HG02678 (cell line): ENCODE measurements around the gene ZDHHC11B.
"Not testable (repeated sequence)": the region's sequence is repeated elsewhere in the genome, so short reads cannot be mapped to it uniquely, and the experiment has no call there.

ENCODE experiments used
- ATAC-seq: cut with Tn5 transposase; IDR thresholded peaks from one replicate; pipeline ENCODE4 v1.9.1; 2021; ENCODE audit warnings: mild to moderate bottlenecking, moderate library complexity; ENCODE audit not compliant: unreplicated experiment

Gene ZDHHC11B

DNA sequence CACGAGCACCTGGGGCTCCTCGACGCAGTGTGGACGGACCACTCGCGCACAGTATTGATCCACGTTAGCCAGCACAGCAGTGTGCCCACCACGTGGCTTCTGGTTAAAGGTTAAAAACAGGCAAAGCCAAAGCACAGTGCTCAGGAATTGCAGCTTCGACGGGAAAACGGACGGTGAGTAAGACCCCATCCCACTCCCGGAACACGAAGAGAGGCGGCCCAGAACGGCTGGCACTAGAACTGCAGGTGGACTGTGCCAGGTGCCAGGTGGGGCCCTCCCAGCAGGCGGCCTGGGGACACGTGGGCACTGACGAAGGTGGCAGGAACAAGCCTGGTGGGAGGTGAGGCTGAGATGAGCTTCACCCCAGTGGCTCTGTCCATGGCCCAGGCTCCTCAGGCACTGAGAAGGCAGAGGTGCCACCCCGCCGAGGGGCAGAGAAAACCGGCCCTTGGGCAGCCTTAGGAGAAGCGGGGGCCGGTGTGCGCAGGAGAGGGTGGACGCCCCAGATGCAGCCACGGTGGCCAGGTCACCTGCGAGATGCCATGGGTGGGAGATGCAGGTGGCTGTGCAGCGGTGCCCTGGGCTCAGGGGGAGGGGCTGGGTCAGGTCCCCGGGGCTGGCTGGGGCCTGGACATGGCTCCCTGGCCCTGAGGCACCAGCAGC is 96.0 kb downstream of the ZDHHC11B start:
- ATAC-seq: not testable (repeated sequence)

DNA sequence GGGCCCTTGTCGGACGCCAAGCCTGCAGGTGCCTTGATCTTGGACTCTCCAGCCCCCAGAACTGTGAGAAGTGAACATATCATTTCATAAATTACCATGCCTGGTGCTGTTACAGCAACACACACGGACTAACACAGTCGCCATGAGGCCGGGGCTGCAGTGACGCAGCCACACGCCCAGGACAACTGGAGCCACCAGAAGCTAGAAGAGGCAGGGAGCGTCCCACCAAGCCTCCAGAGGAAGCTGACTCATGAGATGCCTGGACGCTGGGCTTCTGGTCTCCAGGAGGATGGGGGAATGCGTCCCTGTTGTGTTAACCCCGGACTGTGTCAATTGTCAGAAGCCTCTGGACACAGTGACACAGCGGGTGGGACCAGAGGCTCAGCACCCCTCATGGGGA is 97.6 kb downstream of the ZDHHC11B start:
- ATAC-seq: not testable (repeated sequence)

DNA sequence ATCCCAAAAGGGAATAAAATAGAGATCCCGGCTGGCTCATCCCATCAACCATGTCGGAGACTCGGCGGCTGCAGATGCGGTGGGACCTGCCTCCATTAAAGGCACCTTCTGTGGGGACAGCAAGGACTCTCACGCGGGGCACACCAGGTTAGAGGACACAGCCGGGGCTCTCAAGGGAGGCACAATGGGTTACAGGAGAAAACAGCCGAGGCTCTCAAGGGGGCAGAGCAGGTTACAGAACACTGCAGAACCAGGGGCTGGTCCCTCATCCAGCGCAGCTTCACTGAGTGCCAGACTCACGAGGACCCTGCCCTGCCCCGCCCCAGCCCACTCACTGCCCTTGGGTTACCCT is 98.4 kb downstream of the ZDHHC11B start:
- not testable (repeated sequence) for ATAC-seq

DNA sequence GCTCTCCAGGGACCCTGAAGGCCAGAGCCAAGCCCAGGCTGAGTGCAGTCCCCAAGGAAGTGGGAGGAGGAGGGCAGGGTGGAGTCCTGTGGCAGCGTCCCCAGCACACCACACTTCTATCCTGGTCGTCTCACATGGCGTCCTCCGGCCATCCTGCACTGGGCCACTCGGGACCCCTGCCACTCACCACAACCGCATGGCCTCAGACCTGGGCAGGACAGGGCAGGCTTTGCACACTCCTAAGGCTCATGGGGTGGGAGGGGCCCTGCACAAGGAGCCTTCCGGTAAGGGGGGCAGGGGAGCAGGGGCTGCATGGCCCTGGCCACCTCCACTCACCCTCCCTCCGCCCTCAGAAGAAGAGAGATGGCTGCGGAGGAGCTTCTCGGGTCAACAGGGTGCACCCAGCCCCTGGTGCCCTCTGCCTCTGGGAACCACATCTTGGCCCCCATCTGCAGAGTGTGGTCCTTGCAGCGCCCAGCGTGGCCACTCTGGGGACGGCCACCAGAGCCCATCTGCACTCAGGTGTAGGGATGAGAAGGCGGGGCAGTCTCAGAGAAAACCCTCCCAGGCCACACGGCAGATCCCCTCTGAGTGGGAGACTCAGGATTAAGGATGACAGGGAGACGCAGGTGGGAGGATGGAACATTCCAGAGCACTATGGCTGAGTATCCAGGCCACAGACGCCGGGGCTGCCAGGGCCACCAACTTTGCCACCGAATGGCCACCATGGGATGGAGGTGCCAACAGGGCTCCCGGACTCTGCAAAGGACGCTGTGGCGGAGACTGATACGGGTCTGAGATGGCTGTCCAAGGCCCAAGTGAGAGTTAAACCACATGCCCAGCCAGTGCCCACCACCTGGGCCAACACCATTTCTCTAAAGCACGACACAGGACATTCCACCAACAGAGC is 99.0 kb downstream of the ZDHHC11B start:
- ATAC-seq: no peak

DNA sequence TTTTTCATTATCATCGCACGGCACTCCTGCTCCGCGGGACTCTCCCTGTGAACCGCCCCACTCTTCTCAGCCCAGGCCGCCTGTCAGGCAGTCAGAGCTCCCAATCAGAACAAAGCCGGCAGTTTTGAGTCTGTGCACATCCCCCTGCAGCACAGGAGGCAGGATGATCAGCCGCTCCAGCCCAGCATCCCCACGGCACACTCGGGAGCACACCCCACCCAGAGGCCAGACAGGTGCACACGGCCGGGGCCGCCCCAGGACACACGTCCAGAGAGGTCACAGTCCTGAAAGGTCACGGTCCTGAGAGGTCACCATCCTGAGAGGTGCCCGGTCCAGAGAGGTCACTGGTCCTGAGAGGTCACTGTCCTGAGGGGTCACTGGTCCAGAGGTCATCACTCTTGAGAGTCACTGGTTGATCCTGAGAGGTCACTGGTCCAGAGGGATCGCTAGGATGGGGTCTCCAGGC is 99.7 kb downstream of the ZDHHC11B start:
- no peak for ATAC-seq

DNA sequence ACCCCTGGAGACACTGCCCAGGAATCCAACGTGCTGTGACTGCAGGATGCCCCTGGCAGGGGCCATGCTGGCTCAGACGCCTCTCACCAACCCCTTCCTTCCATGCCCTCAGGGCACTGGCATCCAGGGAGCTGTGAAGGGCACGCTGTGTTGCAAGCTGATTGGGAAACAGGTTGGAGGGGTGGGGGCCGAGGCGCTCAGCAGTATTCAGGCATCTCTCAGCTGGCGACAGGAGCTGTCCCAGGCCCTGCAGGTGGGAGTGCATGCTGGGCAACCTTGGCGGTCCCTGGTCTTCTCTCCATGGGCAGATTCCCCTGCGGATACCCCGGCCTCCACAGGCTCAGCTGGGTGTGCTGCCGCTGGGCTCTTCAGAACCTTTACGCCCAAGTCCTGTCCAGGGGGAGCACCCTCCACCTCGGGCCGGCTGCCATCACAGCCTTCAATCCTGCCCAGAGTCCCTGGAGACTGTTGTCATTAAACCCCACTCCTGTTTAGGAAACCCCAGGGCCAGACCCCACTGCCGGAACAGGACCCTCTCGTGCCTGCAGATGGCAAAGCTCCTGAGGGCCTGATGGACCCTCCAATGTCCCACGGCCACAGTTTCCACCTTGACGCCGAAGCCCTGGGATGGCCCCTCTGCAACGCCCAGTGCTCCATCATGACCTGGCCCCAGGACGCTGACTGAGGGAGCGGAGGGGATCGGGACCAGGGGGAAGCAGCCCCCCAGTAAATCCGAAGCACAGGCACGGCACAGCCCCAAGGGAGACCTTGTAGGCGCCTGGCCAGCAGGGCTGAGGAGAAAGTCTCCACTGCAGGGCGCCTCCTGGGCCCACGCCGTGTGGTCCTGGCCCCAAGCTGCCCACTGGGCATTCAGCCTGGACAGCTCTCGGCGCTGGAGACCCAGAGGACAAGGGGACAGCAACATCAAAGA is 100.7 kb downstream of the ZDHHC11B start:
- ATAC-seq: no peak

DNA sequence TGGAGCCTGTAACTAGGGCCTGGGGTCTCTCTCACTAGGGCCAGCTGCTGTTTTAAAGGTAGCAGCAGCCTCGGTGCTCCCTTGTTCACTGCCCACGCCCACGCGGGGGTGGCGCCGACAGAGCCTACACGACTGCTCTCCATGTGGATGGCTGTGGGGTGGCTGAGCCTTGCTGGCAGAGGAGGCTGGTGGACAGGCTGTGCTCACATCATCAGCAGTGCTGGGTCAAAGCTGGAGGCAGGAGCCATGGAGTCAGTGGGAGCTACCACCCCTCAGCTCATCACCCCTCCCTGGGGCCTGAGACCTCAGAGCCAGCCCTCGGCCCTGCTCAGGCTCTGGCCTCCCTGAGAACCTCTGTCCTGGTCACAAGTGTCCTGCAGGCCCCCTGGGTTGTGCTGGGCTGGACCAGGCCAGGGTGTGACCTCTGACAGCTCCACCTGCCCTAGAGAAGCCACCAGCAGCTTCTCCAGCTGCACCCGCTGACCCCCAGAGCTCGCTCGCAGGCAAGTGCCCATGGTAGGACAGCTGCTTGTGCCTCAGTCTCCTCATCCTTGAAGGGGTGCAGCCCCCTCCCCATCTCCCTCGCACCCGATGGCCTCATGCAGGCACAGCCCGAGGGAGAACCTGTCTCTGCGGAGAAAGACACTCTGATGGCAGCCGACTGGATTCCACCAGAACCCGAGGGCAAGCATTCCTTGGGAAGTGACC is 101.7 kb downstream of the ZDHHC11B start:
- ATAC-seq: not testable (repeated sequence)

DNA sequence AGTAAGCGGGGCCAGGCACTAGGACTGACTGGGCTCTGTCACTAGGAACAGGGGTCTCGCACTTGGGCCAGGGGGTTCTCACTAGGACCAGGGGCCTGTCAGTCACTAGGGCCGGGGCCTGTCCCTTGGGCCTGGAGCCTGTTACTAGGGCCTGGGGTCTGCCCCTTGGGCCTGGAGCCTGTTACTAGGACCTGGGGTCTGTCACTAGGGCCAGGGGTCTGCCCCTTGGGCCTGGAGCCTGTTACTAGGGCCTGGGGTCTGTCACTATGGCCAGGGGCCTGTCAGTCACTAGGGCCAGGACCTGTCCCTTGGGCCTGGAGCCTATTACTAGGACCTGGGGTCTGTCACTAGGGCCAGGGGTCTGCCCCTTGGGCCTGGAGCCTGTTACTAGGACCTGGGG is 102.3 kb downstream of the ZDHHC11B start:
- not testable (repeated sequence) for ATAC-seq

DNA sequence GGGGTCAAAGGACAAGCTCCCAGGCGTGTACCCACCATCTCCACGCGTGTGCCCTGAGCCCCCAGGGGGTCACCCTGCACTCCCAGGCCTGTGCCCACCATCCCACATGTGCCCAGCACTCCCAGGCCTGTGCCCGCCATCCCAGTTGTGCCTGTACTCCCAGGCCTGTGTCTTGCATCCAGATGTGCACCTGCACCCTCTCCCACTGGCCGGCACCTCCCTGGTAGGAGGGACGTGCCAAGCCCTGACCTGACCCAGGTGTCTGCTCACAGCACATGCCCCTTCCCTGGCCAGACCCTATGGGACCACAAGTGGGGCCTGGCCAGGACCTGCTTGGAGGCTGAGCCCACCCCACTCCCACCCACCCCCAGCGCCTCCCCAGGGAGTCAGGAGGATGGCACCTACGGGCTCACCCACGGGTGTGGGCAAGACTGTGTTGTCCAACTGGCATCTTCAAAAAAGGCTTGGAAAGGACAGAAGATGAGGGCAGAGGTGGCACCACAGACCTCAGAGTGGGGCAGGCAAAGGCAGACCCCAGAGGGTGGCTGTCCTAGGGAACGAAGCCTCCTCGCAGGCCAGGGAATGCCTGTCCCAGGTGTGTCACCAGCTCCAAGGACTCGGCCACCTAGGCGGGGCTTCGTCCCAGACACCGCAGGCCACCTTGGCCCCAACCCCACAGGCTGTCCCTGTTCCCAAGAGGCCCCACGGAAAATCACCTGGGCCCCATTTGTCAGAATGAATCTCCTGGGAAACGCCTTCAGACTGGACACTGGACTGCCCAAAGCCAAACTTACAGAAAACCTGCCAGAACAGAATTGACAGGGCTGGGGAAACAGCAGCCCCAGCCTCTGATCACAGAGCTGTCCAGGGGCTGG is 103.0 kb downstream of the ZDHHC11B start:
- ATAC-seq: not testable (repeated sequence)

DNA sequence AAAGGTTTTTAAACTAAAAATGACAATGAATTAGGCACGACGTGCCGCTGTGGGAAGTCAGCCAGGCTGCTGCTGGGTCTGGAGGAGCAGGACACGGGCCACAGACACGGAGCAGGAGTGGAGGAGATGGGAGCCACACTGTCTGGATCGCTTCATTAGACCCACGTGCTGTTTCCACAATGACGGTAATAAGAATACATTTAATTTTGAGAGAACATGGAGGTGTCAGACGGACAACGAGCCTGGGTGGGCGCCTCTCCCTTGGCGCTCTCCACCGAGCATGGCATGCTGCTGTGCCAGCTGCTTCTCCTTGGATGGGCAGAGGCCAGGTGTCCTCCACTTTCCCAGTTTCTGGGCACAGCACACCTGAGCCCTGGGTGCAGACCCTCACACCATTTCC is 103.7 kb downstream of the ZDHHC11B start:
- ATAC-seq: not testable (repeated sequence)

DNA sequence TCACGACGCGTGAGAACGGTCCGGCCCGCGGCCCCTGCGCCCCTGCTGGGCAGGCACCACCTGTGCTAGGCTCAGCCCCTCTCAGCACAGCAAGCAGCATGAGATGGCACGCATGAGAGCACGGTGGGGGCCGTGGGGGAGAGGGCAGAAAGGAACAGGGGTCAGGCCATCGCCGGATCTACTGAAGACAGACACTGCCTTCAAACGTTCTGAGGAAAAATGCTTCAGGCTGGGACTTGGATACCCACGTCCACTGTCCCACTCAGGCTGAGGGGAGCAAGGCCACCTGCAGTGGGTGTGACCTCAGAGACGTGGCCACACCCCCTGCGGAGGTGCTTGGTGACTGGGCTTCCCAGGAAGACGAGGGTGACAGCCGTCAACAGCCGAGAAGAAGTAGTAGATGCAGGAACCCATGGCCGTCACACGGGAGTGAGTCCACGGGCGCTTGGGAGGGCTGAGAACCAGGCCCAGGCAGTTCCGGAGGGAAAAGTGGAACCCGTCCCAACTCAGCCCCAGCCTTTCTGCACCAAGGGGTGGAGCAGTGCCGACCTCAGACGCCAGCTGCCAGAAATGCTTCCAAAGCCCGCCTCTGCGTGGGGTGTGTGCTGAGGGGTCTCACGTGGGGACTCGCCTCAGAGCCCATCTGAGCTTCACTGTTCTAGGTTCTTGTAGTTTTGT is 104.3 kb downstream of the ZDHHC11B start:
- ATAC-seq: not testable (repeated sequence)

DNA sequence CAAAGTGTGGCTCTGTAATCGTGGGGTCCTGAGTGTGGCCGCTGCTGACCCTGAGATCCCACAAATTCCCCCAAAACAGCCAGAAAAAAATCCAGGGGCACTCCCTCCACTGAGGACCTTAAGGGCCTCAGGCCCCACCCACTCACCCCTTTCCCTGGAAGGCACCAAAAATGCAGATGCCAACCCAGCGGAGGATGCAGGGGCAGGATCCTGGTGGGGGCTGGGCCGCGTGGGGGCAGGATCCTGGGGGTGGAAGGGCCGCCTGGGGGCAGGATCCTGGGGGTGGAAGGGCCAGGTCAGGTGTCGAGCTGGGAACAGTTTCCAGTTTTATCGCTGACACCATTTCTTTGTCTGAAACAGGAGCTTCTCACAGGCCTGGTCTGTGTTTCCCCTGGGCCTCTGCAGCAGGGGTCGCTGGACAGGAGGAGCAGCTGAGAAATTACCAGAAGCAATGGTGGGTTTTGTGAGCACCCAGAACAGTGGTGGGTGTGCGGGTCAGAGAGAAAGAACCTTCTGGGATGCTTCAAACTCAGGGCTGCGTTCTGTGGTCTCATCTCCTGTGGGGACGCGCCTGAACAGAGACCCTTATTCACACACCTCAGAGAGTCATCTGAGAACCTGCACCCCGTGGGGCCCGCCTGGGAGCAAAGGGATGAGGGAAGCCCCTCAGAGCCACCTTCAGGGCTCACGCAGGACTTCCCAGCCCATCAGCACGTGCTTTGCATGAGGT is 105.2 kb downstream of the ZDHHC11B start:
- ATAC-seq: not testable (repeated sequence)

DNA sequence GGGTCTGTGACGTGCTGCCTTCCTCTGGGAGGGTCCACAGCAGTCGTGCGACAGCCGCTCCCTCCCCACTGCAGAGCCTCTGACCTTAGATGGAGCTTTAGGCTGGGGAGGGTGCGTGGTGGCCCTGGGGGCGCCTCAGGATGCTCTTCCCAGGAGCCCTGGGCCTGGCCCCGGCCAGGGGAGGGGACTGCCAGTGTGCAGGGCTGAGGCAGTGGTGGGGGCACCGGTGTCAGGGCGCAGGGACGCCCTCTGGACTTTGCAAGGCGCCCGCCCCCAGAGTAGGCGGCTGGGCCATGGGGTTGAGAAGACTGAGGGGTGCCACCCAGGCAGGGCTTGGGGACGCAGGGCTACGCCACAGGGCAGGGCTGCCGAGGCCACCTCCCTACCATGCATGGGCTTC is 106.0 kb downstream of the ZDHHC11B start:
- ATAC-seq: not testable (repeated sequence)

DNA sequence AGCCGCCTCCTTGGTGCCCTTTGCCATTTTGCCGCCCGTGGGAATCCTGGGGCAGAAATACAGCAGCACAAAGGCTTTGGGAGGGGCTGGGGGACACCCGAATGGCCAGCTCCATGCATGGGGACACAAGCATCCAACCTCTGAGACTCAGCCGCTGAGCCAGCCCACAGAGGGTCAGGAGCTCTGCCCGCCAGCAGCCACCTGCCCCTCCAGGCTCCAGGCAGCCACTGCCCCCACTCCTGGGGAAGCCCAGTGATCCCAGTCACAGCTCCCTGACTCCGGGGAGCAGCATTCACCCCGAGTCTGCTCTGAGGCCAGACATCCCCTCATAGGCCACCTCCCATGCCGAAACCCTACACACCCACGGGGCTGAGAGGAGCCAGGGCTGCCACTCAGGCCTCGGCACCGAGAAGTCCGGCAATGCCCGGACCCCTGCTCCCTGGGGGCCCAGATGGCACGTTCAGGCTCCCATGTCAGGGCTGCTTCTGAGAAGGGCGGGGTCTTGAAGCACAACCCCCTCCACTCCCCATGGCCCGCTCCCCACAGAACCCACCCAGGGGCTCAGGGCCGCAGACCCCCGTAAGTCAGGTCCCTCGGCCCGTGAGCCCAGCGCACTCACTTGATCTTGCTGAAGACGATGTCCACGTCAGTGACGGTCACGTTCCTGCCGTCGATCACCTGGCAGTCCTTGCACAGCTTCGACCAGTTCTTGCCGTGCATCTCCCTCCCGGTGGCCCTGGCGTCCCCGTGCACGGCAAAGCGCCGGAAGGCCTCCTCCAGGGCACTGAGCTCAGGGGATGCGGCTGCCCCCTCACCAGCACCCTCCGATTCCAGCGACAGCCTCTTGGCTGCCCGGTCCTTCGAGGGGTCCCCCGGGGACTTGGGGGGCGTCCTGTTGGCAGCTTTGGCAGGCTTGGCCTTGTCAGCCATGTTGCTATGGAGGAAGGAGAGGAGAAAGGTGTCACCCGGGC is 107.1 kb downstream of the ZDHHC11B start:
- ATAC-seq: no peak

DNA sequence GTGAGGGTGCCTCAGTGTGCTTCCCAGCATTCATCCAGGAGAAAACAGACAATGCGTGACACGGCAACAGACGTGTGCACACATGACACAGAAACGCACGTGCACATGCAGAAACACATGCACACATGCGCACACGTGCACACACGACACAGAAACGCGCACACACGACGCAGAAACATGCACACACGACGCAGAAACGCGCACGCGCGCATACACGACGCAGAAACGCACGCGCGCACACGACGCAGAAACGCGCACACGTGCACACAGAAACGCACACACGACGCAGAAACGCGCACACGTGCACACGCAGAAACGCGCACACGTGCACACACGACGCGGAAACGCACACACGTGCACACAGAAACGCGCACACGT is 107.8 kb downstream of the ZDHHC11B start:
- no peak for ATAC-seq

DNA sequence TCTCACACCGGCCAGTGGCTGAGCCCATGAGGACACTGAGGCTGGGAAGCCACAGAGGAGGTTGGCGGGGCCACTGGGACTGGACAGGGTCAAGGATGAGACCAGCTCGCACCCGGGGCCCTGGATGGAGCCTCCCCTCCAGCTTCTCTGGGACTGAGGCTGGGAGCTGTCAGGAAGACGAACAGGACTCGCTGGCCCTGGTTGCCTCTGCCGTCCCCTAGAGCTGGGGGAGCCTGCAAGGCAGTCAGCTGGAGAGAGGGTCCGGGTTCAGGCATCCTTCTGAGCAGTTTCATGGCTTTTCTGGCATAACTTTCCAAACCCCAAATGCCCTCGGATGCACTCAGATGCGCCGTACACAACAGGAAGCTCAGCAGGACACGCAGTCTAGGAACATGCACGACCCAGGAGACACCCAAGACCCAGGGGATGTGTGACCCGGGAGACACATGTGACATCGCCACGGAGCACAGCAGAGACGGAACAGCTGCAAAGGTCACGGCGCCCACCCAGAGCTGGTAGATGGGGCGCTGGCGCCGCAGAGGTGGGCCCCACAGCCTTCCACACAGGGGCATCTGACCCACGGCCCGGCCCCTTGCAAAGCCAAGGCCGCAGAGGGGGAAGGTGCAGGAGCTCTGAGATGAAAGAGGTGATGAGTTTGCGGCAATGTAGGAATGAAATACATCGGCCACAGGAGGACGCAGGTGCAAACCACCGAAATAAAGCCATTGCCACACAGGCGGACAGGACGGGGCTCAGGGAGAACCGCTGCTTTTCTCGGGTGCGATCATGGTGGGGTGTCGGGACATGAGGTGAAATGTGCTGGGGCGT is 108.4 kb downstream of the ZDHHC11B start:
- ATAC-seq: no peak
